Germinal center (tissue), 1 donor: ENCODE data around the gene MARVELD3.
"Not testable (repeated sequence)": the region's sequence is repeated elsewhere in the genome, so short reads cannot be mapped to it uniquely, and the experiment has no call there.

Source experiments
- DNase-seq: peaks from one replicate; pipeline ENCODE4 v3.0.0; 2012; ENCODE audit warnings: mixed read lengths, low spot score

MARVELD3 gene

DNA sequence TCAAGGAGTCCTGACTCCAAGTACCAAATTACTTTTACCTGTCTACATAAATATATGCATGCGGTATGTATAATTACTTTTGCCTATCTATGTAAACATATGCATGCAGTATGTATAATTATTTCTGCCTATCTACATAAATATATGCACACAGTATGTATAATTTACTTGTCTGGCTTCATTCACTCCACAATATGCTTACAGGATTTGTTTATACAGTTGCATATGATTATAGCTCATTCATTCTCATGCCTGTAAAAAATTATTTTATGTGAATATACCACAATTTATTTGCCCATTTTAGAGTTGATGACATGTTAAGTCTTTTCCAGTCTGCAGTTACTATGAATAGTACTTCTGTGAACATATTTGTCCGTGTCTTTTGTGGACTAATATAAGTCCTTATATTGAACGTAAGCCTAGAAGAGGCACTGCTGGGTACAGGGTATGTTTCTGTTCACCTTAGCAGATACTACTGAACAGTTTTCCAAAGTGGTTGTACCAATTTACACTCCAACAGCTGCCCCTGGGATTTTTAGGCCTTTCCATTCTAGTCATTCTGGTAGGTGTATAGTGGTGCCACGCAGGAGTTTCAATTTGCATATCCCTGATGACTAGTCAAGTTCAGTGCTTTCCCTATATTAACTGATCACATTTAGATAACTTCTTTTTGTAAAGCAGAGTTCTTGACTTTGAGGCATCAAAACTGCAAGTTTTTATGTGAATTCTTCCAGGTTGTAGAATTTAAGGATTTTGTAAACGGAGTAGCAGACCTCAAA is 47.0 kb downstream of the MARVELD3 start:
- no peak for DNase-seq

DNA sequence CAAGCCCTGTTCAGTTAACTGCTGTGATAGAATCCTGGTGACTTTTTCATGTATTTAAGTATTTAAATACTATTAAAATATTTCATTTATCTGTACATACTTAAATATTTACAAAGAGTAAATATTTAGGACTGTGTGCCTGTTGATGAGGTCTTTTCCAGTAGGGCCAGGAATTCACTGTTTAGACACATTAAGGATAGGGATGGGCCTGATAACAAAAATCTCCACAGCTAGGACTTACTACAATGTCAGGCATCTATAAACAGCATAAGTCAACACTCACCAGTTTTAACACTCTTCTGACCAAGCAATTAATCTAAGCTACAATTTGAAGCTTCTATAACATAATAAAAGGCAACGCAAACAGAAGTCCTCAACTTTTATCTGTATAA is 47.6 kb downstream of the MARVELD3 start:
- DNase-seq = no peak

DNA sequence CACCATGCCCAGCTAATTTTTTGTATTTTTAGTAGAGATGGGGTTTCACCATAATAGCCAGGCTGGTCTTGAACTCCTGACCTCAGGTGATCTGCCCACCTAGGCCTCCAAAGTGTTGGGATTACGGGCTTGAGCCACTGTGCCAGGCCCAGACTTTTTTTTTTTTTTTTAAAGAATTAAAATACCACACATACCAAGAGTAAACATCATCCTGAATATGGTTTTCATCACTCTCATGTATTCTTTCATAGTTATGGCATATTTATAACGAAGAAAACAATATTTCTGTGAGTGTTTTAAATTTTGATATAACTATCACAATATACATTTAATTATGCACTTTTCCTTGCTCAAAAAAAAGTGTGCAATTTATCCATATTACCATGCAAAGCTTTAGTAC is 48.2 kb downstream of the MARVELD3 start:
- DNase-seq = no peak

DNA sequence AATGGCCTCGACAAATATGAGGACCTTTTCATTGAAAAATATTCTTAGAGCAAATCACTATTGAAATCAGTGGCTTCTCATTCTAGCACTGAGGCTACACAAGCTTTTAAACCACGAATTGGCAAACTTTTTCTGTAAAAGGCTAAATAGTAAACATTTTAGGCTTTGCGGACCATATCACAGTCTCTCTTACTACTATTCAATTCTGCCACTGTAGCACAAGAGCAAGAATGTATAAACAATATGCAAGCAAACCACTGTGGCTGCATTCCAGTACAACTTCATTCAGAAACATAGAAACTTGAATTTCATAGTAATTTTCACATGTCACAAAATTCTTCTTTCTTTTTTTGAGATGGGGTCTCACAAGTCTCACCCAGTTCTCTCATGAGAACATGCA is 49.4 kb downstream of the MARVELD3 start:
- DNase-seq = no peak

DNA sequence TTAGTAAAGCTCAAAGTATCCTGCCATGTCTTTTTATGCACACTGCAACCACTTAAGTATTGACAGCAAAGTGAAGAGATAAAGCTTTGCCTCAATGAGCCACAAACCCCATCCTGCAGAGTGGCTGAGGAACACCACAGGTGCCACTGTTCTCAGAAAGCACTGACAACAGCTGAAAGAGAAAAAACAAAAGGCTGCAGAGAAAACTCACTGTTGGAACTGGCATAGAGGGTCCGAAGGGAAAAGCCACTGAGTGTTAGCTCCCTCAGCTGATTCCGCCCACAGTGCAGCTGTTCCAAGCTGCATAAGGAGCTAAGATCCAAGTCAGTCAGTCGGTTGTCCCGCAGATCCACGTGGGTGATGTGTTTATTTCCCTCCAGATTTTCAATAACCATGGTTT is 50.3 kb downstream of the MARVELD3 start:
- no peak for DNase-seq

DNA sequence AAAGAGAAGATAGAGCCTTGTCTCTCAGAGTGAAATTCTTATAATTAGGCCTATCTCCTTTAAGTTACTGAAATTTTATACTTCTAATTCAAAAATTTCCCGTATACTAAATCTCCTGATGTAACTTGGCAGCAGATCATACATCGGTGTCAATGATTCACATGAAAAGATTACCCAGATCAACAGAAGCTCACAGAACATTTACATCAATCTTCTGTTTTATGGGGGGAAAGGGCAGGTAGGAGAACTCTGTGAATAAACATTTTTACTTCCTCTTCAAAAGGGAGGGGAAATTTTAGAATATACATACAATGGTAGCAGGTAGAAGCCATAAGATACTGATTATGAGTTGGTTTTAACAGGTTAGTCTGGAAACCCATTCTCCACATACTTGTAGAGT is 55.4 kb downstream of the MARVELD3 start:
- no peak for DNase-seq

DNA sequence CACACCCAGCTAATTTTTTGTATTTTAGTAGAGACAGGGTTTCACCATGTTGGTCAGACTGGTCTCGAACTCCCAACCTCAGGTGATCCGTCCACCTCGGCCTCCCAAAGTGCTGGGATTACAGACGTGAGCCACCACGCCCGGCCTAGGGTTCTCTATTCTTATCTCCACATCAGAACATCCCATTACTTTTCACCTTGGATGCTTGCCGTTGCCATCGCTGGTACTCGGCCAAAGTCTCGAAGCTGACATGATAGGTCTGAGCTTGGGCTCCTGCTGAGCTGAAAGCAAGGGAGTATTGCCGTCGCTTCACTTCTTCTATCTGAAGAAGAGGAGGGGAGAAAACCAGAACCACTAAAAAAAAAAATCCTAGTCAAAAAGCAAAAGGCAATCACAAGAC is 58.3 kb downstream of the MARVELD3 start:
- not testable (repeated sequence) for DNase-seq
